HCT116 (cell line): ENCODE measurements around the gene HIF1AN. TPM values are rescaled to one million over a fixed set of nuclear protein-coding genes. Genes with fewer than 3 reads are reported as not detected.

Source experiments
- ATAC-seq: fragments of 200-7000 bp; cut with Tn5 transposase; 2 replicates; pipeline ENCODE4 v1.9.1; 2020; ENCODE audit warnings: mild to moderate bottlenecking, moderate library complexity
- BruUV-seq: library from RNA; stranded (reverse); fragments of 400-500 nt; replicated peaks from 2 replicates; lab custom pipeline; 2021; lab: Mats Ljungman, UMichigan
- CTCF ChIA-PET: fragments of 300-600 bp; sonication (Branson Sonifier 250); formaldehyde crosslinking; loops from one replicate; lab custom pipeline; 2021; ENCODE audit warnings: antibody characterized with exemption; lab: Charles Lee
- POLR2A ChIA-PET: fragments of 300-600, 350-600 bp; sonication (Branson Sonifier 250); formaldehyde crosslinking; loops from one replicate; lab custom pipeline; 2021; ENCODE audit warnings: antibody characterized with exemption; lab: Charles Lee
- RAD21 ChIA-PET, 2 experiments: fragments of 300-600 bp; sonication (Branson Sonifier 250); formaldehyde crosslinking; loops; one replicate each; lab custom pipeline; 2023; ENCODE audit warnings: low total read pairs in 2 of 2; ENCODE audit not compliant: uncharacterized antibody in 2 of 2, unreplicated experiment in 2 of 2, low non-redundant PET in 1 of 2; lab: Charles Lee
- DNase-seq: peaks from one replicate; pipeline ENCODE4 v3.0.0-alpha.2; 2010; ENCODE audit warnings: low read depth, low spot score
- H2AFZ ChIP-seq: fragments of 200-600 bp; shearing (Covaris generic), sonication (generic); 2 replicates; pipeline ENCODE4 v1.6.1; 2017; ENCODE audit warnings: low read depth, mixed run types, mixed read lengths, antibody characterized with exemption, low read length; ENCODE audit not compliant: poor library complexity, severe bottlenecking
- H3K27ac ChIP-seq: 2 replicates; pipeline ENCODE4 v1.5.1; 2012; ENCODE audit warnings: low read depth, low read length
- H3K27me3 ChIP-seq: fragments of 200-600 bp; sonication (generic); 2 replicates; pipeline ENCODE4 v1.6.1; 2016; ENCODE audit warnings: mixed run types, low read length, mixed read lengths; ENCODE audit not compliant: insufficient read depth
- H3K36me3 ChIP-seq, 2 experiments: fragments of 200-500 bp in 1 of 2; fragments of 200-600 bp in 1 of 2; sonication (Bioruptor generic) in 1 of 2; sonication (generic) in 1 of 2; 2 replicates each; pipeline versions ENCODE4 v1.5.1 to v1.6.1; 2014 to 2016; ENCODE audit warnings: low read length in 2 of 2, inconsistent platforms in 1 of 2, mixed read lengths in 1 of 2, mixed run types in 1 of 2; ENCODE audit not compliant: insufficient read depth in 2 of 2, control insufficient read depth in 1 of 2
- H3K4me1 ChIP-seq, 2 experiments: fragments of 200-600 bp in 1 of 2; sonication (generic) in 1 of 2; 2 replicates each; pipeline versions ENCODE4 v1.5.1 to v1.6.1; 2012 to 2017; ENCODE audit warnings: low read length in 2 of 2, inconsistent platforms in 1 of 2, mild to moderate bottlenecking in 1 of 2, mixed read lengths in 1 of 2, mixed run types in 1 of 2, moderate library complexity in 1 of 2; ENCODE audit not compliant: insufficient read depth in 2 of 2, control insufficient read depth in 1 of 2
- H3K4me2 ChIP-seq: fragments of 200-600 bp; sonication (generic); 2 replicates; pipeline ENCODE4 v1.6.1; 2017; ENCODE audit warnings: mixed run types, low read length, mixed read lengths
- H3K4me3 ChIP-seq, 2 experiments: fragments of 200-600 bp in 1 of 2; sonication (generic) in 1 of 2; replicated peaks in 1 of 2; 2 replicates each; pipeline ENCODE4 v1.5.1; 2011 to 2016; ENCODE audit warnings: low read length in 2 of 2, control low read depth in 1 of 2, low read depth in 1 of 2, mild to moderate bottlenecking in 1 of 2, mixed read lengths in 1 of 2, mixed run types in 1 of 2
- H3K79me2 ChIP-seq: fragments of 200-600 bp; sonication (generic); 2 replicates; pipeline ENCODE4 v1.6.1; 2017; ENCODE audit warnings: mild to moderate bottlenecking, mixed run types, low read length, moderate library complexity, mixed read lengths; ENCODE audit not compliant: insufficient read depth
- H3K9ac ChIP-seq: fragments of 200-600 bp; sonication (generic); 2 replicates; pipeline ENCODE4 v1.6.1; 2016; ENCODE audit warnings: low read length, mixed read lengths
- H3K9me2 ChIP-seq: fragments of 200-600 bp; sonication (generic), shearing (Covaris generic); 2 replicates; pipeline ENCODE4 v1.6.1; 2017; ENCODE audit warnings: mixed run types, mild to moderate bottlenecking, moderate library complexity; ENCODE audit not compliant: insufficient read depth
- H3K9me3 ChIP-seq, 2 experiments: fragments of 200-500 bp in 1 of 2; fragments of 200-600 bp in 1 of 2; sonication (Bioruptor generic) in 1 of 2; sonication (generic) in 1 of 2; 2 replicates each; pipeline ENCODE4 v1.6.1; 2014 to 2017; ENCODE audit warnings: low read length in 2 of 2, mixed read lengths in 2 of 2, inconsistent platforms in 1 of 2, low read depth in 1 of 2, mild to moderate bottlenecking in 1 of 2, mixed run types in 1 of 2, moderate library complexity in 1 of 2; ENCODE audit not compliant: control insufficient read depth in 1 of 2, insufficient read depth in 1 of 2
- H4K20me1 ChIP-seq: fragments of 200-600 bp; sonication (generic), shearing (Covaris generic); 2 replicates; pipeline ENCODE4 v1.6.1; 2017; ENCODE audit warnings: mixed run types, mild to moderate bottlenecking, moderate library complexity; ENCODE audit not compliant: insufficient read depth
- CBX3 ChIP-seq: IDR thresholded peaks from 2 replicates; pipeline ENCODE4 v1.6.1; 2012; ENCODE audit warnings: low read depth
- CEBPB ChIP-seq: IDR thresholded peaks from 2 replicates; pipeline ENCODE4 v1.6.1; 2012; ENCODE audit warnings: low read depth
- ELF1 ChIP-seq: IDR thresholded peaks from 2 replicates; pipeline ENCODE4 v1.6.1; 2012; ENCODE audit warnings: low read depth, borderline replicate concordance
- POLR2A ChIP-seq: IDR thresholded peaks from 2 replicates; pipeline ENCODE4 v1.7.0; 2011; ENCODE audit warnings: borderline replicate concordance; ENCODE audit not compliant: insufficient read depth, insufficient read length; ENCODE audit errors: extremely low read depth
- POLR2AphosphoS5 ChIP-seq: IDR thresholded peaks from 2 replicates; pipeline ENCODE4 v1.6.1; 2011; ENCODE audit warnings: mild to moderate bottlenecking, low read depth, low read length, moderate library complexity
- RAD21 ChIP-seq: IDR thresholded peaks from 2 replicates; pipeline ENCODE4 v1.6.1; 2012; ENCODE audit warnings: low read depth, mild to moderate bottlenecking
- SIN3A ChIP-seq: IDR thresholded peaks from 2 replicates; pipeline ENCODE4 v1.6.1; 2012; ENCODE audit warnings: low read depth
- TCF7L2 ChIP-seq: IDR thresholded peaks from 2 replicates; pipeline ENCODE4 v1.7.0; 2011; ENCODE audit warnings: borderline replicate concordance, inconsistent platforms; ENCODE audit not compliant: insufficient read depth, insufficient read length; ENCODE audit errors: extremely low read depth
- YY1 ChIP-seq: IDR thresholded peaks from 2 replicates; pipeline ENCODE4 v1.6.1; 2011; ENCODE audit warnings: low read length, low read depth, moderate library complexity, mild to moderate bottlenecking; ENCODE audit not compliant: insufficient replicate concordance; ENCODE audit errors: extremely low read depth
- ZFX ChIP-seq: fragments of 450-650 bp; IDR thresholded peaks from 2 replicates; pipeline ENCODE4 v1.6.1; 2017
- intact Hi-C: fragments of 100-400 bp; cut with micrococcal nuclease; formaldehyde crosslinking; loops from 2 replicates; pipeline ENCODE4 v1.10.0; 2022
- total RNA-seq: library from RNA; stranded (reverse); gene quantifications from one replicate; pipeline ENCODE4 v1.2.1, GENCODE V29; 2021; ENCODE audit not compliant: unreplicated experiment
- TF ChIP-seq, protein P1 (sequence below), 3 experiments: fragments of 200-600 bp in 1 of 3; sonication (generic) in 1 of 3; IDR thresholded peaks in 2 of 3; conservative IDR thresholded peaks in 1 of 3; 2 replicates each; pipeline ENCODE4 v1.5.1; 2012 to 2017; ENCODE audit warnings: low read depth in 2 of 3, low read length in 2 of 3, antibody characterized with exemption in 1 of 3, borderline replicate concordance in 1 of 3, control low read depth in 1 of 3, mild to moderate bottlenecking in 1 of 3, mixed read lengths in 1 of 3, mixed run types in 1 of 3, moderate library complexity in 1 of 3; ENCODE audit not compliant: insufficient read depth in 1 of 3
- TF ChIP-seq, protein P2 (sequence below): IDR thresholded peaks from 2 replicates; pipeline ENCODE4 v1.6.1; 2012; ENCODE audit warnings: low read depth

Gene HIF1AN
- total RNA-seq, 1 experiment from 2014 or later = 67.2 TPM

DNA sequence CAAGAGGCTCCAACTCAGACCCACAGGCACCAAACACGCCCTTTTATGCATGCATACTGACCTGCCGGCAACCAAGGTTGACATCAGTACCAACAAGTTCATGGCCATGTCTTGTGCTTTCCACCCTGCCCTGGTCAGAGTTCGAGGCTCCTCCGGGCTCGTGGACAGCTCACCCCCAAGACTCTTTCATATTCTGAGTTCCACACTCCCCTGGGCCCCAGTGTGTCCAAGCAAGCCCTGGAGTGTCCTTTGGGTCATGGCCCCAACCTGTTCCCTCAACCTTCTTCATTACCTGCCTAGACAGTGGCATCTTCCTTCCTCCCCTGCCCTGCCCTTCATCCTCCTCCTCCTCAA lies 40.5 kb downstream of the HIF1AN start (continued):
- TF ChIP-seq ELF1 (no peak), TCF7L2 (no peak), CEBPB (no peak)

DNA sequence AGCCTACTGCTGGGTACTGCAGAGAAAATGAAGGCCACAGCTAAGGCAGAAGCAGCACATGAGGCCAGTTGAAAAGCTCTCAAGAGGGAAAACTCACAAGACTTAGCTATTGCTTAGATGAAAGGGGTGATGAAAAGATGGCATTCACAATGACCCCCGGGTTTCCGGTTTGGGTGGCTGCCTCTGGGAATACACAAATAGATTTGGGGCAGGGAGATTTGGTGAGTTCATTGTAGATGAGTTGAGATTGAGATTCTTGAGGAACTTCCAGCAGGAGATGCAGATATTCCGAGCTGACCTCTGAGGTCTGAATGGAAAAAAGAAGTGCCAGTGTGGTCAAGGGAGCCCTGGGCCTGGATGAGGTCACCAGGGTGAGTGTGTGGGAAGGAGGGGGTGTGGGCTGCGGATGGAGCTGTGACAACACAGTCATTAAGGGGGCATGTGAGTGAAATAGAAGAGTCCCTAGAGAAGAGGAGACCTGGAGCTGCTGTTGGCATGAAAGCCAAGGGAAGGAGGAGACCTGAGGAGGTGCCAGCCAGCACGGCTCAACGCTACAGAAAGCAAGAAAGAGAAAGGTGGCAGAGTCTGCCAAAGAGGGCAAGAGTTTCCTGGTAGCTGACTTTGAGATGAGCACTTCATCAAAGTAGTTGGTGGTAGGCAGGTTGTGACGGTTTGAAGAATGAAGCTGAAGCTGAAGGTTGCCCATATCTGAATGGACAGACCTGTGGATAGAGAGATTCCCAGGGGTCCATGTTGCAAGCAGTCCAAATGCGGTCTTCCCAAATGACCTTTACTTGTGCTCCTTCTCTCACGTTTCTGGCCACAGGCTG lies 43.7 kb downstream of the HIF1AN start:
- H2AFZ ChIP-seq = no peak overlapping the region
- peaks cover 0 to 5% of the 10 kb centered on the region in 2 experiments; a peak in 1 of 4 replicates for H3K4me1 ChIP-seq
- ChIA-PET RAD21 (no interaction called here), CTCF (interaction anchor here (1.5 kb wide), 1 partner anchor 10 kb away, joined by 8 read pairs; no protein-coding TSS in a partner anchor), POLR2A (no interaction called here)
- peaks cover 2% of the 10 kb centered on the region; the same call in 1 of the 2 replicates for H3K27me3 ChIP-seq
- no peak for DNase-seq
- H3K9me3 ChIP-seq = no peaks in the 10 kb centered on the region
- intact Hi-C loops = no loop called here
- no peak overlapping the region for H3K9ac ChIP-seq
- H3K4me2 ChIP-seq = no peak overlapping the region
- no peaks in the 10 kb centered on the region for H4K20me1 ChIP-seq
- no peaks in the 10 kb centered on the region for H3K36me3 ChIP-seq
- ATAC-seq = no peak
- no peak overlapping the region for H3K4me3 ChIP-seq
- no TSS peak for BruUV-seq
- TF ChIP-seq POLR2AphosphoS5 (no peak), POLR2A (no peak), ZFX (no peak), RAD21 (no peak), ELF1 (no peak), SIN3A (no peak)
- no peaks in the 10 kb centered on the region for H3K9me2 ChIP-seq
- no peak overlapping the region for H3K27ac ChIP-seq
- H3K79me2 ChIP-seq = no peaks in the 10 kb centered on the region

DNA sequence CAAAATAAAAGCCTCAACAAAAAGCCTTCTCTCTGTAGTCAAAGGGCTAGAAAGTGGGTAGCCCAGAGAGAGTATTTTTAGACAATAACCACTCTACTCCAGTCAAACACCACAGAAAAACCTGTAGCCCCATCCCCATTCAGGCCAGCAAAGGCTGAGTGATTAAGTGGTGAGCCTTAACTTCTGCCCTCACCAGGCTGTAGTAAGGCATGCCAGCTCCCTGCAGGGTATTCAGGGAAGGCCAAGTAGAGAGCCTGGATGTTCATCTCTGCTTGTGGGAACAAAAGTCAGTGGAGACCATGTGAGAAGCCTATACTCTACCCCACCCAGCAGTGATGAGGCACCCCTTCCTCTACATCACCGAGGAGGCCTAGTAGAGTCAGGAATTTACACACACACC lies 51.2 kb downstream of the HIF1AN start:
- BruUV-seq = no TSS peak
- DNase-seq (no peak), ATAC-seq (no peak; the same call in 1 of the 2 replicates)
- ChIA-PET CTCF (interaction anchor here (0.7 kb wide), 1 partner anchor 9 kb away, joined by 3 read pairs; no protein-coding TSS in a partner anchor), POLR2A (no interaction called here), RAD21 (no interaction called here)
- H3K36me3 ChIP-seq = no peaks in the 10 kb centered on the region
- H3K9ac ChIP-seq = no peak overlapping the region
- H4K20me1 ChIP-seq = no peaks in the 10 kb centered on the region
- no peak overlapping the region for H3K4me3 ChIP-seq
- no peak overlapping the region for H3K4me2 ChIP-seq
- no peaks in the 10 kb centered on the region for H3K9me2 ChIP-seq
- 0 out of 4 replicates have a peak, but pooled peaks cover 0 to 3% of the 10 kb centered on the region in 2 experiments for H3K9me3 ChIP-seq
- no peaks in the 10 kb centered on the region for H3K79me2 ChIP-seq
- H3K27me3 ChIP-seq = peaks cover 28% of the 10 kb centered on the region; the same call in 1 of the 2 replicates
- H3K27ac ChIP-seq = no peak overlapping the region
- intact Hi-C loops = no loop called here
- H2AFZ ChIP-seq = no peak overlapping the region
- no peaks in the 10 kb centered on the region for H3K4me1 ChIP-seq
- TF ChIP-seq POLR2A (no peak), YY1 (no peak), CBX3 (no peak)
- TF ChIP-seq, protein P1, sequence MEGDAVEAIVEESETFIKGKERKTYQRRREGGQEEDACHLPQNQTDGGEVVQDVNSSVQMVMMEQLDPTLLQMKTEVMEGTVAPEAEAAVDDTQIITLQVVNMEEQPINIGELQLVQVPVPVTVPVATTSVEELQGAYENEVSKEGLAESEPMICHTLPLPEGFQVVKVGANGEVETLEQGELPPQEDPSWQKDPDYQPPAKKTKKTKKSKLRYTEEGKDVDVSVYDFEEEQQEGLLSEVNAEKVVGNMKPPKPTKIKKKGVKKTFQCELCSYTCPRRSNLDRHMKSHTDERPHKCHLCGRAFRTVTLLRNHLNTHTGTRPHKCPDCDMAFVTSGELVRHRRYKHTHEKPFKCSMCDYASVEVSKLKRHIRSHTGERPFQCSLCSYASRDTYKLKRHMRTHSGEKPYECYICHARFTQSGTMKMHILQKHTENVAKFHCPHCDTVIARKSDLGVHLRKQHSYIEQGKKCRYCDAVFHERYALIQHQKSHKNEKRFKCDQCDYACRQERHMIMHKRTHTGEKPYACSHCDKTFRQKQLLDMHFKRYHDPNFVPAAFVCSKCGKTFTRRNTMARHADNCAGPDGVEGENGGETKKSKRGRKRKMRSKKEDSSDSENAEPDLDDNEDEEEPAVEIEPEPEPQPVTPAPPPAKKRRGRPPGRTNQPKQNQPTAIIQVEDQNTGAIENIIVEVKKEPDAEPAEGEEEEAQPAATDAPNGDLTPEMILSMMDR (IDR thresholded peaks at IDR 0.05 in 2 of 3, conservative IDR thresholded peaks at IDR 0.05 in 1 of 3; ENCODE audit: borderline replicate concordance in 1 of 3, insufficient read depth in 1 of 3, low read depth in 2 of 3, low read length in 2 of 3) = no peak
- TF ChIP-seq, protein P2, sequence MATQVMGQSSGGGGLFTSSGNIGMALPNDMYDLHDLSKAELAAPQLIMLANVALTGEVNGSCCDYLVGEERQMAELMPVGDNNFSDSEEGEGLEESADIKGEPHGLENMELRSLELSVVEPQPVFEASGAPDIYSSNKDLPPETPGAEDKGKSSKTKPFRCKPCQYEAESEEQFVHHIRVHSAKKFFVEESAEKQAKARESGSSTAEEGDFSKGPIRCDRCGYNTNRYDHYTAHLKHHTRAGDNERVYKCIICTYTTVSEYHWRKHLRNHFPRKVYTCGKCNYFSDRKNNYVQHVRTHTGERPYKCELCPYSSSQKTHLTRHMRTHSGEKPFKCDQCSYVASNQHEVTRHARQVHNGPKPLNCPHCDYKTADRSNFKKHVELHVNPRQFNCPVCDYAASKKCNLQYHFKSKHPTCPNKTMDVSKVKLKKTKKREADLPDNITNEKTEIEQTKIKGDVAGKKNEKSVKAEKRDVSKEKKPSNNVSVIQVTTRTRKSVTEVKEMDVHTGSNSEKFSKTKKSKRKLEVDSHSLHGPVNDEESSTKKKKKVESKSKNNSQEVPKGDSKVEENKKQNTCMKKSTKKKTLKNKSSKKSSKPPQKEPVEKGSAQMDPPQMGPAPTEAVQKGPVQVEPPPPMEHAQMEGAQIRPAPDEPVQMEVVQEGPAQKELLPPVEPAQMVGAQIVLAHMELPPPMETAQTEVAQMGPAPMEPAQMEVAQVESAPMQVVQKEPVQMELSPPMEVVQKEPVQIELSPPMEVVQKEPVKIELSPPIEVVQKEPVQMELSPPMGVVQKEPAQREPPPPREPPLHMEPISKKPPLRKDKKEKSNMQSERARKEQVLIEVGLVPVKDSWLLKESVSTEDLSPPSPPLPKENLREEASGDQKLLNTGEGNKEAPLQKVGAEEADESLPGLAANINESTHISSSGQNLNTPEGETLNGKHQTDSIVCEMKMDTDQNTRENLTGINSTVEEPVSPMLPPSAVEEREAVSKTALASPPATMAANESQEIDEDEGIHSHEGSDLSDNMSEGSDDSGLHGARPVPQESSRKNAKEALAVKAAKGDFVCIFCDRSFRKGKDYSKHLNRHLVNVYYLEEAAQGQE = no peak
